Body of pancreas (tissue), 4 donors: Measurements from ENCODE around the gene SOX4. TPM values are rescaled to one million over a fixed set of nuclear protein-coding genes. Genes with fewer than 3 reads are reported as not detected.
A peak's percentile ranks its signal among the peaks of the same experiment; 100 is the strongest.

Experiments used
- ATAC-seq: fragments of 150-250 bp; one replicate; pipeline ENCODE4 v1.9.1; 2016
- DNase-seq, 4 donors: peaks; one replicate each; pipeline ENCODE4 v3.0.0-alpha.2; 2019
- H3K27ac ChIP-seq, 4 donors: fragments of 200-600 bp; sonication (generic); 1 replicate in 3 of 4; 2 replicates in 1 of 4; pipeline versions ENCODE4 v1.5.1 to v1.6.1; 2016 to 2019; ENCODE audit warnings: mild to moderate bottlenecking in 1 of 4, mixed read lengths in 1 of 4, moderate library complexity in 1 of 4
- H3K27me3 ChIP-seq, 2 donors: fragments of 200-600 bp; sonication (generic); one replicate each; pipeline ENCODE4 v1.6.0; 2016; ENCODE audit warnings: mild to moderate bottlenecking in 1 of 2
- H3K36me3 ChIP-seq, 2 donors: fragments of 200-600 bp; sonication (generic); replicated peaks in 1 of 2; 2 replicates each; pipeline ENCODE4 v1.5.1; 2016; ENCODE audit warnings: low read depth in 2 of 2; ENCODE audit not compliant: insufficient read depth in 1 of 2
- H3K4me1 ChIP-seq: fragments of 200-600 bp; sonication (generic); one replicate; pipeline ENCODE4 v1.6.0; 2016
- H3K4me3 ChIP-seq, 2 donors: fragments of 200-600 bp; sonication (generic); 1 replicate in 1 of 2; 2 replicates in 1 of 2; pipeline ENCODE4 v1.5.1; 2016 to 2019
- H3K9me3 ChIP-seq, 3 donors: fragments of 200-600 bp; sonication (generic); 1 replicate in 2 of 3; 2 replicates in 1 of 3; pipeline ENCODE4 v1.5.1; 2016
- POLR2A ChIP-seq, 3 donors: fragments of 450-650 bp; IDR thresholded peaks; one replicate each; pipeline ENCODE4 v1.6.1; 2016; ENCODE audit warnings: antibody characterized with exemption in 3 of 3, mild to moderate bottlenecking in 2 of 3
- WGBS, 2 donors: methylation state at CpG; one replicate each; pipeline ENCODE4 v1.1.5; 2017; 5-methylcytosine and 5-hydroxymethylcytosine counted together
- intact Hi-C: fragments of 100-400 bp; cut with DNase I; formaldehyde crosslinking; loops from one replicate; pipeline ENCODE4 v1.15.1; 2023
- total RNA-seq, 2 donors: library from RNA; depleted of rRNA; stranded (reverse); fragments of >200 nt; gene quantifications; one replicate each; pipeline ENCODE4 v1.1.0, GENCODE V29; 2016
- TF ChIP-seq, protein P1 (sequence below), 7 experiments: fragments of 450-650 bp in 4 of 7; fragments of 200-600 bp in 3 of 7; sonication (generic) in 3 of 7; IDR thresholded peaks; one replicate each; pipeline ENCODE4 v1.5.1; 2016 to 2019; ENCODE audit warnings: antibody characterized with exemption in 7 of 7

The SOX4 gene
- total RNA-seq, 2 donors from 2014 or later = 17.8 to 20.0 TPM

- DNase-seq (peak; percentile 46 to 69 (median 63)), ATAC-seq (peak; percentile 16)
- peak in 1 of 3 donors; percentile 8 for TF ChIP-seq POLR2A (IDR thresholded peaks at IDR 0.05)
- TF ChIP-seq, protein P1, sequence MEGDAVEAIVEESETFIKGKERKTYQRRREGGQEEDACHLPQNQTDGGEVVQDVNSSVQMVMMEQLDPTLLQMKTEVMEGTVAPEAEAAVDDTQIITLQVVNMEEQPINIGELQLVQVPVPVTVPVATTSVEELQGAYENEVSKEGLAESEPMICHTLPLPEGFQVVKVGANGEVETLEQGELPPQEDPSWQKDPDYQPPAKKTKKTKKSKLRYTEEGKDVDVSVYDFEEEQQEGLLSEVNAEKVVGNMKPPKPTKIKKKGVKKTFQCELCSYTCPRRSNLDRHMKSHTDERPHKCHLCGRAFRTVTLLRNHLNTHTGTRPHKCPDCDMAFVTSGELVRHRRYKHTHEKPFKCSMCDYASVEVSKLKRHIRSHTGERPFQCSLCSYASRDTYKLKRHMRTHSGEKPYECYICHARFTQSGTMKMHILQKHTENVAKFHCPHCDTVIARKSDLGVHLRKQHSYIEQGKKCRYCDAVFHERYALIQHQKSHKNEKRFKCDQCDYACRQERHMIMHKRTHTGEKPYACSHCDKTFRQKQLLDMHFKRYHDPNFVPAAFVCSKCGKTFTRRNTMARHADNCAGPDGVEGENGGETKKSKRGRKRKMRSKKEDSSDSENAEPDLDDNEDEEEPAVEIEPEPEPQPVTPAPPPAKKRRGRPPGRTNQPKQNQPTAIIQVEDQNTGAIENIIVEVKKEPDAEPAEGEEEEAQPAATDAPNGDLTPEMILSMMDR (IDR thresholded peaks at IDR 0.05) = peak in 6 of 7 experiments; percentile 4 to 37 (median 16)
- Histone ChIP-seq H3K27ac (peak overlapping the region; percentile 84 to 94 (median 92)), H3K36me3 (no peaks in the 10 kb centered on the region), H3K4me1 (peaks cover 27% of the 10 kb centered on the region), H3K9me3 (no peaks in the 10 kb centered on the region), H3K4me3 (peak overlapping the region; percentile 44 to 69), H3K27me3 (no peaks in the 10 kb centered on the region)
- 1% methylated on average over 63 to 108 of the region's 108 CpGs for WGBS, 2 donors
- intact Hi-C loops = no loop called here
Observed at GRCh38 chr6:21595285-21596144, 2.0 kb downstream of the SOX4 start.

DNA sequence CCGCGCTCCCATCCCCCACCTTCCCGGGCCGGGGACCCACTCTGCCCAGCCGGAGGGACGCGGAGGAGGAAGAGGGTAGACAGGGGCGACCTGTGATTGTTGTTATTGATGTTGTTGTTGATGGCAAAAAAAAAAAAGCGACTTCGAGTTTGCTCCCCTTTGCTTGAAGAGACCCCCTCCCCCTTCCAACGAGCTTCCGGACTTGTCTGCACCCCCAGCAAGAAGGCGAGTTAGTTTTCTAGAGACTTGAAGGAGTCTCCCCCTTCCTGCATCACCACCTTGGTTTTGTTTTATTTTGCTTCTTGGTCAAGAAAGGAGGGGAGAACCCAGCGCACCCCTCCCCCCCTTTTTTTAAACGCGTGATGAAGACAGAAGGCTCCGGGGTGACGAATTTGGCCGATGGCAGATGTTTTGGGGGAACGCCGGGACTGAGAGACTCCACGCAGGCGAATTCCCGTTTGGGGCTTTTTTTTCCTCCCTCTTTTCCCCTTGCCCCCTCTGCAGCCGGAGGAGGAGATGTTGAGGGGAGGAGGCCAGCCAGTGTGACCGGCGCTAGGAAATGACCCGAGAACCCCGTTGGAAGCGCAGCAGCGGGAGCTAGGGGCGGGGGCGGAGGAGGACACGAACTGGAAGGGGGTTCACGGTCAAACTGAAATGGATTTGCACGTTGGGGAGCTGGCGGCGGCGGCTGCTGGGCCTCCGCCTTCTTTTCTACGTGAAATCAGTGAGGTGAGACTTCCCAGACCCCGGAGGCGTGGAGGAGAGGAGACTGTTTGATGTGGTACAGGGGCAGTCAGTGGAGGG, 2.8 kb downstream of the SOX4 start:
- ATAC-seq = no peak
- Histone ChIP-seq H3K27me3 (no peaks in the 10 kb centered on the region), H3K4me1 (peaks cover 27% of the 10 kb centered on the region), H3K27ac (peak overlapping the region; percentile 53 to 94 (median 92)), H3K4me3 (peak overlapping the region; percentile 13 to 69), H3K36me3 (no peaks in the 10 kb centered on the region), H3K9me3 (no peaks in the 10 kb centered on the region)
- peak; percentile 34 to 49 (median 43) for DNase-seq
- intact Hi-C loops = no loop called here
- 0 to 1% methylated on average over 43 of the region's 43 CpGs for WGBS, 2 donors
- TF ChIP-seq, protein P1 (IDR thresholded peaks at IDR 0.05) = no peak
- TF ChIP-seq POLR2A (IDR thresholded peaks at IDR 0.05) = peak; percentile 9 to 35 (median 30)

DNA sequence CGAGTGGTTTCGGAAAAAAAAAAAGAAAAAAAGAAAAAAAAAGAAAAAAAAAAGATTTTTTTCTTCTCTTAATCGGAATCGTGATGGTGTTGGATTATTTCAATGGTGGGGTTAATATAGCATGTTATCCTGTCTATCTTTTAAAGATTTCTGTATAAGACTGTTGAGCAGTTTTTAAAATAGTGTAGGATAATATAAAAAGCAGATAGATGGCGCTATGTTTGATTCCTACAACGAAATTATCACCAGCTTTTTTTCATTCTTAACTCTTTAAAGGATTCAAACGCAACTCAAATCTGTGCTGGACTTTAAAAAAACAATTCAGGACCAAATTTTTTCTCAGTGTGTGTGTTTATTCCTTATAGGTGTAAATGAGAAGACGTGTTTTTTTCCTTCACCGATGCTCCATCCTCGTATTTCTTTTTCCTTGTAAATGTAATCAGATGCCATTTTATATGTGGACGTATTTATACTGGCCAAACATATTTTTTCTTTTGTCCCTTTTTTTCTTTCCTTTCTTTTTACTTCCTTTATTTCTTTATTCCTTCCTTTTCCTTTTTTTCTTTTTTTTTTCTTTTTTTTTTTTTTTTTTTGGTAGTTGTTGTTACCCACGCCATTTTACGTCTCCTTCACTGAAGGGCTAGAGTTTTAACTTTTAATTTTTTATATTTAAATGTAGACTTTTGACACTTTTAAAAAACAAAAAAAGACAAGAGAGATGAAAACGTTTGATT, 3.6 kb downstream of the SOX4 start:
- intact Hi-C loops = no loop called here
- Histone ChIP-seq H3K36me3 (no peaks in the 10 kb centered on the region), H3K27me3 (no peaks in the 10 kb centered on the region), H3K27ac (peak overlapping the region in 3 of 4 donors; percentile 92 to 94 (median 93)), H3K4me1 (peaks cover 27% of the 10 kb centered on the region), H3K4me3 (peak overlapping the region in 1 of 2 donors; percentile 69), H3K9me3 (no peaks in the 10 kb centered on the region)
- ATAC-seq (no peak), DNase-seq (no peak)
- no peak for TF ChIP-seq POLR2A (IDR thresholded peaks at IDR 0.05)
- TF ChIP-seq, protein P1 (IDR thresholded peaks at IDR 0.05) = peak in 6 of 7 experiments; percentile 37 to 74 (median 62)
- 7 to 13% methylated on average over 14 of the region's 14 CpGs for WGBS, 2 donors

DNA sequence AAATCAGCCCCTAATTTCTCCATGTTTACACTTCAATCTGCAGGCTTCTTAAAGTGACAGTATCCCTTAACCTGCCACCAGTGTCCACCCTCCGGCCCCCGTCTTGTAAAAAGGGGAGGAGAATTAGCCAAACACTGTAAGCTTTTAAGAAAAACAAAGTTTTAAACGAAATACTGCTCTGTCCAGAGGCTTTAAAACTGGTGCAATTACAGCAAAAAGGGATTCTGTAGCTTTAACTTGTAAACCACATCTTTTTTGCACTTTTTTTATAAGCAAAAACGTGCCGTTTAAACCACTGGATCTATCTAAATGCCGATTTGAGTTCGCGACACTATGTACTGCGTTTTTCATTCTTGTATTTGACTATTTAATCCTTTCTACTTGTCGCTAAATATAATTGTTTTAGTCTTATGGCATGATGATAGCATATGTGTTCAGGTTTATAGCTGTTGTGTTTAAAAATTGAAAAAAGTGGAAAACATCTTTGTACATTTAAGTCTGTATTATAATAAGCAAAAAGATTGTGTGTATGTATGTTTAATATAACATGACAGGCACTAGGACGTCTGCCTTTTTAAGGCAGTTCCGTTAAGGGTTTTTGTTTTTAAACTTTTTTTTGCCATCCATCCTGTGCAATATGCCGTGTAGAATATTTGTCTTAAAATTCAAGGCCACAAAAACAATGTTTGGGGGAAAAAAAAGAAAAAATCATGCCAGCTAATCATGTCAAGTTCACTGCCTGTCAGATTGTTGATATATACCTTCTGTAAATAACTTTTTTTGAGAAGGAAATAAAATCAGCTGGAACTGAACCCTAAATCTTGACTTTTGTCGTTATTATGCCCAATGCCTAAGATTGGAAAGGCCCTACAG, 4.5 kb downstream of the SOX4 start:
- WGBS, 2 donors = 9 to 22% methylated on average over 14 of the region's 14 CpGs
- Histone ChIP-seq H3K9me3 (no peaks in the 10 kb centered on the region), H3K36me3 (no peaks in the 10 kb centered on the region), H3K27ac (no peak overlapping the region), H3K4me3 (peak overlapping the region in 1 of 2 donors; percentile 2), H3K4me1 (peaks cover 23% of the 10 kb centered on the region), H3K27me3 (no peaks in the 10 kb centered on the region)
- TF ChIP-seq, protein P1 (IDR thresholded peaks at IDR 0.05) = no peak
- no peak for TF ChIP-seq POLR2A (IDR thresholded peaks at IDR 0.05)
- intact Hi-C loops = no loop called here
- DNase-seq (peak in 2 of 4 donors; percentile 5 to 17), ATAC-seq (no peak)
